A673 (cell line): ENCODE data around the gene C17orf50.

Source experiments
- CTCF ChIP-seq: fragments of 300-800, 200-600 bp; sonication (generic); conservative IDR thresholded peaks from 2 replicates; pipeline ENCODE4 v1.5.1; 2017; ENCODE audit warnings: low read depth, mild to moderate bottlenecking, antibody characterized with exemption, low read length, moderate library complexity, mixed read lengths
- EZH2 ChIP-seq: fragments of 200-600 bp; sonication (generic); IDR thresholded peaks from 2 replicates; pipeline ENCODE4 v1.6.1; 2017; ENCODE audit warnings: borderline replicate concordance, low read depth, mild to moderate bottlenecking, mixed read lengths, antibody characterized with exemption, low read length; ENCODE audit not compliant: poor library complexity, severe bottlenecking

GRCh38 chr17:35766489-35766877 lies 5.8 kb downstream of the C17orf50 start:
- TF ChIP-seq CTCF = no peak
- no peak for TF ChIP-seq EZH2
